ENCODE results near the gene BDH1.

DNA sequence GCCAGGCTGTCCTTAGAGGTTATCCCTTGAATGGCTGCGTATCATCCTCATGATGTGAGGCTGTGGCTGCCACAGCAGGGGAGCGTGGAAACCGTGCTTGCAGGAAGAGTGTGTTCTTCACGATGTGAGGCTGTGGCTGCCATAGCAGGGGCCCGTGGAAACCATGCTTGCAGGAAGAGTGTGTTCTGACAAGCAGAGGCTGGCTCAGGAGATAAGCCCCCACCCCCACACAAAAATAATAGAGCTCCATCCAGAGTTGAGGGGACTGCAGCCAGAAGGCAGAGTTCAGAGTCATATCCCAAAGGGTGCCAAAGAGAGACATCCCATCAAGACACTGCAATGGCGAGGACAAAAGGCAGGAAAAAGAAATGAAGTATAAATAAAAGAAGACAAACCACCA is 22.6 kb upstream of the BDH1 start:
- TF ChIP-seq, protein P1, sequence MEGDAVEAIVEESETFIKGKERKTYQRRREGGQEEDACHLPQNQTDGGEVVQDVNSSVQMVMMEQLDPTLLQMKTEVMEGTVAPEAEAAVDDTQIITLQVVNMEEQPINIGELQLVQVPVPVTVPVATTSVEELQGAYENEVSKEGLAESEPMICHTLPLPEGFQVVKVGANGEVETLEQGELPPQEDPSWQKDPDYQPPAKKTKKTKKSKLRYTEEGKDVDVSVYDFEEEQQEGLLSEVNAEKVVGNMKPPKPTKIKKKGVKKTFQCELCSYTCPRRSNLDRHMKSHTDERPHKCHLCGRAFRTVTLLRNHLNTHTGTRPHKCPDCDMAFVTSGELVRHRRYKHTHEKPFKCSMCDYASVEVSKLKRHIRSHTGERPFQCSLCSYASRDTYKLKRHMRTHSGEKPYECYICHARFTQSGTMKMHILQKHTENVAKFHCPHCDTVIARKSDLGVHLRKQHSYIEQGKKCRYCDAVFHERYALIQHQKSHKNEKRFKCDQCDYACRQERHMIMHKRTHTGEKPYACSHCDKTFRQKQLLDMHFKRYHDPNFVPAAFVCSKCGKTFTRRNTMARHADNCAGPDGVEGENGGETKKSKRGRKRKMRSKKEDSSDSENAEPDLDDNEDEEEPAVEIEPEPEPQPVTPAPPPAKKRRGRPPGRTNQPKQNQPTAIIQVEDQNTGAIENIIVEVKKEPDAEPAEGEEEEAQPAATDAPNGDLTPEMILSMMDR (IDR thresholded peaks at IDR 0.05; ENCODE audit: poor library complexity, severe bottlenecking), result no peak
- TF ChIP-seq EZH2 (IDR thresholded peaks at IDR 0.05; ENCODE audit: borderline replicate concordance, insufficient read depth, low read length, poor library complexity, severe bottlenecking) (no peak), POLR2AphosphoS5 (IDR thresholded peaks at IDR 0.05) (no peak), EP300 (conservative IDR thresholded peaks at IDR 0.05; ENCODE audit: poor library complexity, severe bottlenecking) (no peak), RAD21 (conservative IDR thresholded peaks at IDR 0.05) (no peak)
